Activated naive CD4-positive, alpha-beta T cell treated with Interleukin-2 at 50 U/mL for 16 hours (primary cell): Measurements from ENCODE around the gene VWA3B.
"Not testable (repeated sequence)": the region's sequence is repeated elsewhere in the genome, so short reads cannot be mapped to it uniquely, and the experiment has no call there.

Experiments used
- DNase-seq: peaks from one replicate; pipeline ENCODE4 v3.0.0-alpha.2; 2020

VWA3B gene

GRCh38 chr2:98300141-98300874 lies 213.3 kb downstream of the VWA3B start:
- no peak for DNase-seq

DNA sequence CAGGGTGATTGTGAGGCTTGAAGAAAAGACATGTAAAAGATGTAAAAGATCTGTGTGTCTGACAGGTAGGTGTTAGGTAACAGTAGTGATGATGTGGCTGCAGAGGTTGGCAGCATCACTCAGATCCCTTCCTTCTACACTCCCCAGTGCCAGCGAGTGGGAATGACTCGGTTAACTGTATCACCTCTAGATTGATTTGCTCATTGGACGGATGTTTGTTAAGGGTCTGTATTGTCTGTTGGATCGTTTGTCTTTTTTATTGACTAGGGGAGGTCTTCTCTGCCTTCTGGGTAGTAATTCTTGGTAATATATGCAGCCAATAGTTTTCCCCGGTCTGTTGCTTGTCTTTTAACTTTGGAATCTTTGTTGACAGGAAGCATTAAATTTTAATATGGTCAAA lies 214.5 kb downstream of the VWA3B start:
- DNase-seq = no peak

DNA sequence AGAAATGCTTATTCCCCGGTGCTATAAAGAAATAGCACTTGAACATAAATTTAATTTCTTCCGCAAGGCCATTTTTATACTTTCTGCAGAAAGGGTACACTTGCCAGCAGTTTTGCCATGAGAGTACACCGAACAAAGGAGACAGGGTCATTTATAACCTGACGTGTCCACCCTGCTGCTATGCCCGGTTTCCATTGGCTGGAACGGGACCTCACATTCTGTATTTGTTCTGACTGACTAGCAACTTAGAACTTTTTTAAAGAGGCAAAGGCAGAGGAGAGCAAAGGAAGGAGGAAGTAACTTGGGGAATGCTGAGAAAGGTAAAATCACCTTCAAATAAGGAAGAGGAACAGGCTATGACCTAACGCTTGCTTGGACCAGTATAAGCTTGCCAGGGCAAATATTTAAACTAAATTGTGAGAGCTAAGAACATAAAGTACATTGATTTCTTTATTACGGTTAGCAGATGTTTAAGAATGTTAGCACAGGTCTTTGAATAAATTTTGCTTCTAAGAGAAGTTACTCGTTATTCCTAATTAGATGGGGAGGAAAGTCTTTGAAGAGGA lies 220.2 kb downstream of the VWA3B start:
- DNase-seq = not testable (repeated sequence)

GRCh38 chr2:98308068-98308467 lies 221.1 kb downstream of the VWA3B start:
- no peak for DNase-seq

DNA sequence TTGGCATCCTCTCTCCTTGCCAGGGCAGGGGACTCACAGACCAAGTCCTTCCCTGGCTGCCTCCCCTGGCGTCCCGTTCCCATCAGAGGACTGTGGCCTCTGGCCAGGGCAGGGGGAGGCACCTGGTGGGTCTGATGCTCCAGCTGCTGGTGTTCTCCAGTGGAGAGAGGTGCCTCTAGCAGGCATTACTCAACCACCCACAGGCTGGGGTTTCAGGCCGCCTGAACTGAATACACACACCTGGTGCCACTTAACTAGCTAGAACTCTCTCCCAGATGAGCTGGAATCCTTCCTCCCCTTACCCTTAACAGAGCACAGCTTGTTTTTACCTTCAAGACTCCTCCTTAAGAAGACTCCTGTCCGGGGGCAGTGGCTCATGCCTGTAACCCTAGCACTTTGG lies 221.6 kb downstream of the VWA3B start:
- DNase-seq = no peak

- no peak for DNase-seq
Measured at GRCh38 chr2:98309580-98309979, 222.6 kb downstream of the VWA3B start.

DNA sequence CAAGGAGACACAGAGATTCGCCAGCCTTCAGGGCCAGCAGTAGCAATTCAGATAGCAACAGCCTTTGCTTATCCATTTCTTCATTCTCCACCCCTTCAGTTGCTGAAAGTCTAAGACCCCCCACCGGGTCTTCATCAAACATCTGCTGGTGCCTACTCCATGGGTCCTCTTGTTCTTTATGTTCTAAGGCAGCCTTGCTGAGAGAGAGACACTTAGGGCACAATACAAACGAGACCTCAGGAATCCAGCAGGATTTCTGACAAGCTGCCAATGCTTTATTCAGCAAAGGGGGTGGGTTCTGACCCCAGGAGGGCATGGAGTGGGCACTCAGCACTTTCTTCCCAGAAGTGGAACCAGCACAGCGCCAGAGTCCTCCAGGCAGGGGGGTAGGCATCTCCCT lies 223.0 kb downstream of the VWA3B start:
- DNase-seq = no peak

GRCh38 chr2:98311090-98311489 lies 224.1 kb downstream of the VWA3B start:
- DNase-seq = no peak

DNA sequence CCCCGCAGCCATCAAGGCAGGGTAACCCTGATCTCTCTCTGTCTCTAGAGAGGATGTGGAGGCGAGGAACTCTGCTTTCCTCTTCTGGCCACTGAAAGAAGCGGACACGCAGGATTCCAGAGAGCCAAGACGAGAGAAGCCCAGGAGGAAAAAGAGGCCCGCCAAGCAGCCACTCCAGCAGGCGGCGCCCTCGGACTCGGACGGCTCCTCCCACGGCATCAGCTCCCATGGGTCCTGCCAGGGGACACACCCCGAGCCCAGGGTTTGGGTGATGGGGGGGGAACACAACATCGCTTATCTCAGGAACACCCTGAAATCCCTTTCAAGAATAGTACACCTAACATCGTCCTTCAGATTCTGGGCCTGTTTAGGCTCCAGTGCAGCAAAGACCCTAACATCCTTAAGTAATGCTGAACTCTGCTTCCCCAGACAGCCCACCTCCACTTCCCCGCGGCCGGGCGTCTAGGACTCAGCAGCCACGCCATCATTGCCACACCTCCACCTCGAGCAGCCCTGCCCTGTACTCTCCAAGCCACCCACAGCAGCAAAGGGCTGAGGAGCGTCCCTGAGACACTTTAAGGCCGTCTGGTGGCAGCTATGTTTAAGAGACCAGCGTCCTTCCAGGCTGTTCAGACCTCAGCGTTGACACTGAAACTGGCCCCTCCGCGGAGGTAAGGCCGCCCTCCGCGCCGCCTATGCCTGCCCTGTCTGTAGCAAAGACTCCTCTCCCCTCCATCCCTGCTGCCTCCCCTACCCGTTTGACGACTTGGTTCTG lies 225.0 kb downstream of the VWA3B start:
- no peak for DNase-seq

DNA sequence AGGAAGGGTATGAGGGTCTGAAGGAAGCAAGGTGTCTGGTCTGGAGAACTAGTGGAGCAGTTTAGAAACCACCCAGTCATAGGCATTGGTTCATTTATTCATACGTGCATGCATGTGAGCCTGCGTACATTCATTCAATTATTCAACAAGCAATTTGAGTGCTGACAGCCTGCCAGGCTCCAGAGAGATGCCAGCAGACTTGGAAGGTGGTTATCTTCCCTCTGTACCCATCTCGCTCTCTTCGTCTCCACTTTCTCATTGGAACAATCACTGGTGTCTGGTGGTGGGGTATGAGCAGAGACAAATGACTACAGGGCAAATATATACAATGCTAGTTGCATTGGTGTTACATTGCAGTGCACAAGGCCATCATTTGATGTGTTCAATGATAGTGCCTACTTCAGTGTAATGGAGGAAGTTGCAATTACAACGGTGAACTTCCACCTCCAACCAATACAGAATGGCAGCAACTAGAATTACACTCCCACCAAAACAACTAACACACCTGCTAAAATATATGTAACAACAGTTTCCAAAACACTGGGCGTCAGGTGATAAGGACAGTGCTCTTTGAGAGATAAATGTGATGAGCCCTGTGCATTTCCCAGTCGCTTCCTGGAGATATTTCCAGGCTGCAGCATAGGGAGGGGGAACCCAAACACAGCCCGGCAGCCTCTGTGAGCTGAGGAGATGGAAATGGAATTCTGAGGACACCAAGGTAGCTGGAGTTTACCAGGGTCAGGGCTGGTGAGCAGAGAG lies 226.7 kb downstream of the VWA3B start:
- no peak for DNase-seq

DNA sequence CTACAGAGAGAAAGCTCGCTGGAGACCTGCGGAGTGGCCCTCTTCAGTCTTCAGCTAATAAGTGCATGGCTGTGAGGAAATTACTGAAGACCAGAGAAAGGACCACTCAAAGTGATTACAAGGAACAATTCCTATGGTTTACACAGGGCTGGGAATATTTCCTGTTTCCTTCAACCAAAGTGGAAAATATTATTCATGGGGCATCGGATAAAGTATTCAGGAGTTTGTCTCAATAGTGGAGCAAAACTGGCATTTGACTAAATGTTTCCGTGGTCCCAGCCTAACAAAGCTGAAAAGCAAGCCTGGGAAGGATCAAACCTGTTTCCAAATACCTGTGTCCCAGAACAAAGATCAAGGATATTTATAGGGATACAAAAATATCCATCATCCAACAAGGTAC lies 227.3 kb downstream of the VWA3B start:
- no peak for DNase-seq

GRCh38 chr2:98315957-98316356 lies 229.0 kb downstream of the VWA3B start:
- DNase-seq = no peak

- no peak for DNase-seq
Measured at GRCh38 chr2:98317214-98317613, 230.2 kb downstream of the VWA3B start.

DNA sequence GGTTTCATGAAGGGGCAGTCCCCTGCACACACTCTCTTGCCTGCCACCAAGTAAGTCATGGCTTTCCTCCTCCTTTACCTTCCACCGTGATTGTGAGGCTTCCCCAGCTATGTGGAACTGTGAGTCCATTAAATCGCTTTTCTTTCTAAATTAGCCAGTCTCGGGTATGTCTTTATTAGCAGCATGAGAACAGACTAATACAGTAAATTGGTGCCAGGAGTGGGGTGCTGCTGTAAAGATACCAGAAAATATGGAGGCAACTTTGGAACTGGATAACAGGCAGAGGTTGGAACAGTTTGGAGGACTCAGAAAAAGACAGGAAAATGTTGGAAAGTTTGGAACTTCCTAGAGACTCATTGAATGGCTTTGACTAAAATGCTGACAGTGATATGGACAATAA lies 233.2 kb downstream of the VWA3B start:
- not testable (repeated sequence) for DNase-seq

GRCh38 chr2:98324181-98324580 lies 237.2 kb downstream of the VWA3B start:
- DNase-seq = no peak

DNA sequence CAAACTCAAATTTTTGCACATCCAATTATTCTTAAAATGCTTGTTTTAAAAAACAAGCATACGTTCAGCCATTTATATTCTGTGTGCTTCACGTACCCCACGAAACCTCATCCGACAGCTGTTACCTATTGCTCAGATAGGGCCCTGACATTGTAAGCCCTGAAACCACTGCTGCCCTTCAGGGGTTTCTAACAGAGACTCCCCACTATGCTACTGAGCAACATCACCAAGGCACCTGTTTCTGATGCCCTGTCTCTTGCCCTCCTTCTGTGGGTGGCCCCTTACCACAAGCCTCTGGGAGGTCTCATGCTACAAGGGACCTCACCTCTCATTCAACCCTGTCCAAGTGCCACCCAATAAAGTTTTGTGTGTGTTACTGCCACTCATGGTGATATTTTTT lies 240.8 kb downstream of the VWA3B start:
- DNase-seq = no peak

GRCh38 chr2:98329549-98329948 lies 242.6 kb downstream of the VWA3B start:
- DNase-seq = no peak

- no peak for DNase-seq
Measured at GRCh38 chr2:98332989-98333388, 246.0 kb downstream of the VWA3B start.

- no peak for DNase-seq
Measured at GRCh38 chr2:98333922-98334321, 247.0 kb downstream of the VWA3B start.

- no peak for DNase-seq
Measured at GRCh38 chr2:98334439-98335078, 247.6 kb downstream of the VWA3B start.

DNA sequence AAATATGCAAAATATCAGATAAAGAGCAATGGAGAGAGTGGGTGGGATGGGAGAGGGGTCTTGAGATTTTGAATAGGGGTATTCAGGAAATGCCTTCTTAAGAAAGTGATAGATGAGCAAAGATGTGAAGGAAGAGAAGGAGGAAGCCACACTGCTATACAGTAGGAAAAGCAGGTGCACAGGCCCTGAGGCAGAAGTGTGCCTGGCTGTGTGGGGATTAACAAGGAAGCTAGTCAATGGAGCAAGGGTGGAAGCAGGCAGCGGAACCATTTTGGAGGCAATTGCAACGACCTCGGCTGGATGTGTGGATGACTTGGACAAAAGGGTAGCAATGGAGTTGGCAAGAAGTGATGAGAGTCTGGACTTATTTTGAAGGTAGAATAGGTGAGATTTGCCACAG lies 248.3 kb downstream of the VWA3B start:
- no peak for DNase-seq

GRCh38 chr2:98341241-98341640 lies 254.3 kb downstream of the VWA3B start:
- no peak for DNase-seq

- no peak for DNase-seq
Measured at GRCh38 chr2:98343285-98343684, 256.3 kb downstream of the VWA3B start.
